Esophagus squamous epithelium (tissue), 4 donors: ENCODE results near the gene BACE2.

Source experiments
- POLR2A ChIP-seq, 4 donors: fragments of 450-650 bp; IDR thresholded peaks; one replicate each; pipeline ENCODE4 v1.6.1; 2017; ENCODE audit warnings: antibody characterized with exemption in 4 of 4, mild to moderate bottlenecking in 4 of 4, moderate library complexity in 3 of 4
- TF ChIP-seq, protein P1 (sequence below), 6 experiments: fragments of 450-650 bp in 4 of 6; fragments of 200-600 bp in 2 of 6; sonication (generic) in 2 of 6; IDR thresholded peaks; one replicate each; pipeline ENCODE4 v1.5.1; 2016 to 2019; ENCODE audit warnings: antibody characterized with exemption in 6 of 6, mild to moderate bottlenecking in 4 of 6, moderate library complexity in 4 of 6

DNA sequence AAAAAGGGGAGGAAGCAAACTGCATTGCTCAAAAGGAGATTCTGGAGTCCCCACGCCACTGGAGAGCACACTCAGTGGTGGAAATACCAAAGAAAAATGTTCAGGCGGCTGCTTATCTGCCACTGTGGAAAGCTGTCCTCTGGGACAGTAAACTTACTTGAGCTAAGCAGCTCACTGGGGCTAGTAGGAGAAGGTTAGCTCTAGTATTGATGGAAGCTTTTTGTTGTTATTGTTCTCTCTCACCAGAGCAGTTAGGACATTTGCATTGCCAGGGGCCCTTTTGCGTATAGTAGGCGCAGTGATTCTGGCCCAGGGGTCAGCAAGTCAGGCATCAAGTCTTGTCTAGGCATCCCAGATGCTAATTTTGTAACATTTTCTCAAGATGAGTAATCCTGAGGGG lies 15.6 kb downstream of the BACE2 start:
- TF ChIP-seq, protein P1, sequence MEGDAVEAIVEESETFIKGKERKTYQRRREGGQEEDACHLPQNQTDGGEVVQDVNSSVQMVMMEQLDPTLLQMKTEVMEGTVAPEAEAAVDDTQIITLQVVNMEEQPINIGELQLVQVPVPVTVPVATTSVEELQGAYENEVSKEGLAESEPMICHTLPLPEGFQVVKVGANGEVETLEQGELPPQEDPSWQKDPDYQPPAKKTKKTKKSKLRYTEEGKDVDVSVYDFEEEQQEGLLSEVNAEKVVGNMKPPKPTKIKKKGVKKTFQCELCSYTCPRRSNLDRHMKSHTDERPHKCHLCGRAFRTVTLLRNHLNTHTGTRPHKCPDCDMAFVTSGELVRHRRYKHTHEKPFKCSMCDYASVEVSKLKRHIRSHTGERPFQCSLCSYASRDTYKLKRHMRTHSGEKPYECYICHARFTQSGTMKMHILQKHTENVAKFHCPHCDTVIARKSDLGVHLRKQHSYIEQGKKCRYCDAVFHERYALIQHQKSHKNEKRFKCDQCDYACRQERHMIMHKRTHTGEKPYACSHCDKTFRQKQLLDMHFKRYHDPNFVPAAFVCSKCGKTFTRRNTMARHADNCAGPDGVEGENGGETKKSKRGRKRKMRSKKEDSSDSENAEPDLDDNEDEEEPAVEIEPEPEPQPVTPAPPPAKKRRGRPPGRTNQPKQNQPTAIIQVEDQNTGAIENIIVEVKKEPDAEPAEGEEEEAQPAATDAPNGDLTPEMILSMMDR (IDR thresholded peaks at IDR 0.05): no peak
- TF ChIP-seq POLR2A (IDR thresholded peaks at IDR 0.05): no peak
